Spleen (tissue), 7 donors: ENCODE results near the gene PADI2.

Experiments
- POLR2AphosphoS5 ChIP-seq, 3 donors: sonication (generic); formaldehyde crosslinking; IDR thresholded peaks; one replicate each; pipeline ENCODE4 v1.5.1; 2017; ENCODE audit warnings: antibody characterized with exemption in 3 of 3
- TF ChIP-seq, protein P1 (sequence below), 11 experiments: fragments of 200-600 bp in 7 of 11; fragments of 450-650 bp in 4 of 11; sonication (generic) in 4 of 11; IDR thresholded peaks in 8 of 11; conservative IDR thresholded peaks in 3 of 11; 1 replicate in 7 of 11; 2 replicates in 4 of 11; pipeline versions ENCODE4 v1.4.0 to v1.8.0; 2016 to 2021; ENCODE audit warnings: antibody characterized with exemption in 11 of 11, inconsistent platforms in 4 of 11, mild to moderate bottlenecking in 1 of 11
- donor health status: DM: no; HTN: no; CAD: no; lungs with moderate emphysema.
- donor health status: DM: no; HTN: no; CAD: no.
- donor health status: DM: no; HTN: no; CAD: no.

DNA sequence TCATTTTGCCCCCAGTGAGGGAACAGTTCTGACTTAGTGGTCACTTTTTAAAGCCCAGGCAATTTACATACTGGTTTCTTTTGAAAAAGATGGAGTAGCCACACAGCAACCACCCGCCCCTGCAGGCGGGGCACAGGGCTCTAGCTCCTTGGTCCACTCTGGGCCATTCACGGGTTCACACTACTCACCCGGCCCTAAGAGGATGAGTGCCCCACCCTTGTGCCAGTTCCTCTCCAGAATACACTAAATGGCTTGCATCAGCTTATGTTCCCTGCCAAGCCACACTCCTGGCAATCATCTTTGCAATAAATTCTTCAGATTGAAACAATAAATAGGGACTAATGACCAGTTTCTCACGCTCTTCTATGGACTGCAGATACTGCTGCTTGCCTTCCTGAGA, 91.8 kb downstream of the PADI2 start:
- TF ChIP-seq, protein P1, sequence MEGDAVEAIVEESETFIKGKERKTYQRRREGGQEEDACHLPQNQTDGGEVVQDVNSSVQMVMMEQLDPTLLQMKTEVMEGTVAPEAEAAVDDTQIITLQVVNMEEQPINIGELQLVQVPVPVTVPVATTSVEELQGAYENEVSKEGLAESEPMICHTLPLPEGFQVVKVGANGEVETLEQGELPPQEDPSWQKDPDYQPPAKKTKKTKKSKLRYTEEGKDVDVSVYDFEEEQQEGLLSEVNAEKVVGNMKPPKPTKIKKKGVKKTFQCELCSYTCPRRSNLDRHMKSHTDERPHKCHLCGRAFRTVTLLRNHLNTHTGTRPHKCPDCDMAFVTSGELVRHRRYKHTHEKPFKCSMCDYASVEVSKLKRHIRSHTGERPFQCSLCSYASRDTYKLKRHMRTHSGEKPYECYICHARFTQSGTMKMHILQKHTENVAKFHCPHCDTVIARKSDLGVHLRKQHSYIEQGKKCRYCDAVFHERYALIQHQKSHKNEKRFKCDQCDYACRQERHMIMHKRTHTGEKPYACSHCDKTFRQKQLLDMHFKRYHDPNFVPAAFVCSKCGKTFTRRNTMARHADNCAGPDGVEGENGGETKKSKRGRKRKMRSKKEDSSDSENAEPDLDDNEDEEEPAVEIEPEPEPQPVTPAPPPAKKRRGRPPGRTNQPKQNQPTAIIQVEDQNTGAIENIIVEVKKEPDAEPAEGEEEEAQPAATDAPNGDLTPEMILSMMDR (IDR thresholded peaks at IDR 0.05 in 8 of 11, conservative IDR thresholded peaks at IDR 0.05 in 3 of 11) = no peak
- no peak for TF ChIP-seq POLR2AphosphoS5 (IDR thresholded peaks at IDR 0.05)
